ENCODE results near the gene MEF2D.

DNA sequence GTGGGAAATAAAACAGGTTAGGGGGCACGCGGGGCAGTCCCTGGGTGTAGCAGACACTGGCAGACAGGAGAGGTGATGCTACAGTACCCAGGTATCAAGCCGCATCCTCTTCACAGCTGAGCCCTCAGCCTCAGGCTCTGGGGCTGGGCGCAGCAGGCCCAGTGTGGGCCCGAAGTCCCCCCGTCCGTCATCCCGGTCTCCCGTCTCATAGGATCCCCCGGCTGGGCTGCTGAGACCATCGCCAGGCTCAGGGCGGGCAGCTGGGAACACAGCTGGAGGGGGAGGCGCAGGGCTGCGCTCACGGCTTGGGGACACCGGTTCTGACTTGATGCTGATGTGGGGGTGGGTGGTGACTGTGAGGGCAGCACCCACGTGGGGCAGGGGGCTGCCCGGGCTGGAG, 32.7 kb downstream of the MEF2D start:
- TF ChIP-seq, protein P1, sequence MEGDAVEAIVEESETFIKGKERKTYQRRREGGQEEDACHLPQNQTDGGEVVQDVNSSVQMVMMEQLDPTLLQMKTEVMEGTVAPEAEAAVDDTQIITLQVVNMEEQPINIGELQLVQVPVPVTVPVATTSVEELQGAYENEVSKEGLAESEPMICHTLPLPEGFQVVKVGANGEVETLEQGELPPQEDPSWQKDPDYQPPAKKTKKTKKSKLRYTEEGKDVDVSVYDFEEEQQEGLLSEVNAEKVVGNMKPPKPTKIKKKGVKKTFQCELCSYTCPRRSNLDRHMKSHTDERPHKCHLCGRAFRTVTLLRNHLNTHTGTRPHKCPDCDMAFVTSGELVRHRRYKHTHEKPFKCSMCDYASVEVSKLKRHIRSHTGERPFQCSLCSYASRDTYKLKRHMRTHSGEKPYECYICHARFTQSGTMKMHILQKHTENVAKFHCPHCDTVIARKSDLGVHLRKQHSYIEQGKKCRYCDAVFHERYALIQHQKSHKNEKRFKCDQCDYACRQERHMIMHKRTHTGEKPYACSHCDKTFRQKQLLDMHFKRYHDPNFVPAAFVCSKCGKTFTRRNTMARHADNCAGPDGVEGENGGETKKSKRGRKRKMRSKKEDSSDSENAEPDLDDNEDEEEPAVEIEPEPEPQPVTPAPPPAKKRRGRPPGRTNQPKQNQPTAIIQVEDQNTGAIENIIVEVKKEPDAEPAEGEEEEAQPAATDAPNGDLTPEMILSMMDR (IDR thresholded peaks at IDR 0.05) = no peak
- TF ChIP-seq EZH2 (IDR thresholded peaks at IDR 0.05; ENCODE audit: borderline replicate concordance, insufficient read depth, low read depth, low read length, poor library complexity, severe bottlenecking) = no peak
